Stimulated activated memory B cell treated with anti-CD40 and anti-IgM and Interleukin-4, amounts not matched to agents 10 μg/mL and 1 μg/mL and 100 μg/mL, for 72 hours (primary cell): Measurements from ENCODE around the gene AFDN.

Experiments used
- ATAC-seq: fragments of 150-1000 bp; cut with Tn5 transposase; 2 replicates; pipeline ENCODE4 v1.10.0; 2021
- H3K27ac Mint-ChIP-seq: one replicate; pipeline ENCODE4 v1.8.0; 2022; ENCODE audit warnings: mild to moderate bottlenecking, mixed read lengths
- H3K27me3 Mint-ChIP-seq: one replicate; pipeline ENCODE4 v1.8.0; 2022; ENCODE audit warnings: mixed read lengths
- H3K36me3 Mint-ChIP-seq: one replicate; pipeline ENCODE4 v1.8.0; 2022; ENCODE audit warnings: mixed read lengths
- H3K4me1 Mint-ChIP-seq: one replicate; pipeline ENCODE4 v1.8.0; 2022; ENCODE audit warnings: mixed read lengths
- H3K4me3 Mint-ChIP-seq: one replicate; pipeline ENCODE4 v1.8.0; 2022; ENCODE audit warnings: mild to moderate bottlenecking, moderate library complexity, mixed read lengths
- H3K9me3 Mint-ChIP-seq: one replicate; pipeline ENCODE4 v1.8.0; 2022; ENCODE audit warnings: mixed read lengths

The AFDN gene

GRCh38 chr6:167947716-167948115 lies 121.0 kb downstream of the AFDN start:
- H3K36me3 Mint-ChIP-seq = peaks cover 62% of the 10 kb centered on the region
- H3K27me3 Mint-ChIP-seq = no peaks in the 10 kb centered on the region
- no peaks in the 10 kb centered on the region for H3K4me1 Mint-ChIP-seq
- no peak overlapping the region for H3K27ac Mint-ChIP-seq
- no peak for ATAC-seq
- no peaks in the 10 kb centered on the region for H3K9me3 Mint-ChIP-seq
- H3K4me3 Mint-ChIP-seq = no peak overlapping the region

- Mint-ChIP-seq H3K4me1 (no peaks in the 10 kb centered on the region), H3K4me3 (no peak overlapping the region), H3K36me3 (peaks cover 56% of the 10 kb centered on the region), H3K27me3 (no peaks in the 10 kb centered on the region), H3K27ac (no peak overlapping the region), H3K9me3 (no peaks in the 10 kb centered on the region)
- no peak for ATAC-seq
Measured at GRCh38 chr6:167948716-167949115, 122.0 kb downstream of the AFDN start.

- Mint-ChIP-seq H3K4me3 (no peak overlapping the region), H3K36me3 (peaks cover 52% of the 10 kb centered on the region), H3K9me3 (no peaks in the 10 kb centered on the region), H3K27me3 (no peaks in the 10 kb centered on the region), H3K4me1 (no peaks in the 10 kb centered on the region), H3K27ac (no peak overlapping the region)
- no peak for ATAC-seq
Measured at GRCh38 chr6:167949121-167949684, 122.5 kb downstream of the AFDN start.

- Mint-ChIP-seq H3K4me1 (no peaks in the 10 kb centered on the region), H3K9me3 (no peaks in the 10 kb centered on the region), H3K27me3 (no peaks in the 10 kb centered on the region), H3K36me3 (peaks cover 57% of the 10 kb centered on the region), H3K27ac (no peak overlapping the region), H3K4me3 (no peak overlapping the region)
- ATAC-seq = no peak
Measured at GRCh38 chr6:167951781-167952511, 125.2 kb downstream of the AFDN start.

DNA sequence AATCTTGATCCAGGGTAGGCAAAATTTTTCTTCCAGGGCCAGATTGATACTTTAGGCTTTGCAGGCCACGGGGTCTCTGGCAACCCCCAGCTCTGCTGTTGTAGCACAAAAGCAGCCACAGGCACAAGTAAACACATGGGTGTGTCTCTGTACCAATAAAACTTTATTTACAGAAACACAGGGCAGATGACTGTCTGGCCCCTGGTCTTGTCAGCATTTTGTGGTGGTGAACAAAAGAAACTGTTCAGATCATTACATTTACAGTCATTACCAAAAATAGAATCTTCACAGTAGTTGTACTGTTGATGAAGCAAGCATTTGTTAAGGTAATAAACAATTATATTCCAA lies 125.8 kb downstream of the AFDN start:
- Mint-ChIP-seq H3K4me1 (no peaks in the 10 kb centered on the region), H3K9me3 (no peaks in the 10 kb centered on the region), H3K27me3 (no peaks in the 10 kb centered on the region), H3K27ac (no peak overlapping the region), H3K4me3 (no peak overlapping the region), H3K36me3 (peaks cover 61% of the 10 kb centered on the region)
- ATAC-seq = no peak

- peaks cover 58% of the 10 kb centered on the region for H3K36me3 Mint-ChIP-seq
- no peaks in the 10 kb centered on the region for H3K27me3 Mint-ChIP-seq
- no peaks in the 10 kb centered on the region for H3K4me1 Mint-ChIP-seq
- no peak overlapping the region for H3K4me3 Mint-ChIP-seq
- H3K9me3 Mint-ChIP-seq = no peaks in the 10 kb centered on the region
- no peak overlapping the region for H3K27ac Mint-ChIP-seq
- no peak for ATAC-seq
Measured at GRCh38 chr6:167953551-167953950, 126.8 kb downstream of the AFDN start.

DNA sequence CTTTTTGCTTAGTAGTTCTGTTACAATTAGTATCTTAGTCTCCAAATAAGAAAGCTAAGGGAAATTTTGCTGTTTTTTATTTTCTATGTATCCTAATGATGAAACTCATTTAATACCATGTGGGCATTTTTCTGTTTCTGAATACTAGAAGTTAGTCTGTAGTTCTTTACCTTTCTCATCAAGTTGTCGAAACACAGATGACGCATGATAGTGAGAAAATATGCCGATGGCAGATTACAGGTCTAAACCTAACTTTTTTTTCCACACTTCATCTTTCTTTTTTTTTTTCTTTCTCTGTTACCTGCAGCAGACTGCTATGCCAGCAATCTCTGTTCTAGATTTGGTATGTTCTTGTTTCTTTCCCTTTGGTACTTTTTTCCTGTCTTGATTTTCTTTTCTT lies 127.4 kb downstream of the AFDN start:
- Mint-ChIP-seq H3K4me1 (no peaks in the 10 kb centered on the region), H3K27ac (no peak overlapping the region), H3K9me3 (no peaks in the 10 kb centered on the region), H3K4me3 (no peak overlapping the region), H3K27me3 (no peaks in the 10 kb centered on the region), H3K36me3 (peaks cover 52% of the 10 kb centered on the region)
- ATAC-seq = no peak

- ATAC-seq = no peak
- Mint-ChIP-seq H3K36me3 (peaks cover 37% of the 10 kb centered on the region), H3K4me3 (no peak overlapping the region), H3K4me1 (no peaks in the 10 kb centered on the region), H3K9me3 (no peaks in the 10 kb centered on the region), H3K27ac (no peak overlapping the region), H3K27me3 (no peaks in the 10 kb centered on the region)
Measured at GRCh38 chr6:167956491-167956890, 129.8 kb downstream of the AFDN start.

- Mint-ChIP-seq H3K27ac (no peak overlapping the region), H3K4me1 (no peaks in the 10 kb centered on the region), H3K27me3 (no peaks in the 10 kb centered on the region), H3K36me3 (peaks cover 37% of the 10 kb centered on the region), H3K4me3 (no peak overlapping the region), H3K9me3 (no peaks in the 10 kb centered on the region)
- ATAC-seq = no peak
Measured at GRCh38 chr6:167956983-167957492, 130.3 kb downstream of the AFDN start.

DNA sequence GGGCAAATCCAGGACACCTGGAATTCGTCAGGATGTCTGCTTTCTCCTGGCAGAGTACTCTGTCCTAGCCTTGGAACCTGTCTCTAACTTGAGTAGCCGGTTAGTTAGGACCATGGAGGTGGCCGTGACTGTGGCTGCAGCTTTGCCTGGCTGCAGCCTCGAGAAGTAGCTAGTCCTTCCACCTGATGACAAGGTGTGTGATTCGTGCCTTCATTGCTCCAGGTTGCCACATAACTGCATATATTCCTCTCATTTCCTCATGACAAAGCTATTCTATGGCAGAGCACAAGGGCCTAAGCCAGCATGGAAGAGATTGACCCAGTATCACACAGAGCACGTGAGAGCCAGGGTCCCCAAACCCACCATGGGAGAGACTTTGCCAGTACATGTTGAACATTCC lies 130.9 kb downstream of the AFDN start:
- Mint-ChIP-seq H3K9me3 (no peaks in the 10 kb centered on the region), H3K36me3 (peaks cover 41% of the 10 kb centered on the region), H3K4me1 (no peaks in the 10 kb centered on the region), H3K4me3 (no peak overlapping the region), H3K27me3 (no peaks in the 10 kb centered on the region), H3K27ac (no peak overlapping the region)
- no peak for ATAC-seq

GRCh38 chr6:167960579-167960978 lies 133.9 kb downstream of the AFDN start:
- no peak overlapping the region for H3K27ac Mint-ChIP-seq
- no peaks in the 10 kb centered on the region for H3K27me3 Mint-ChIP-seq
- H3K4me1 Mint-ChIP-seq = no peaks in the 10 kb centered on the region
- H3K9me3 Mint-ChIP-seq = no peaks in the 10 kb centered on the region
- ATAC-seq = no peak
- H3K4me3 Mint-ChIP-seq = no peak overlapping the region
- peaks cover 56% of the 10 kb centered on the region for H3K36me3 Mint-ChIP-seq

DNA sequence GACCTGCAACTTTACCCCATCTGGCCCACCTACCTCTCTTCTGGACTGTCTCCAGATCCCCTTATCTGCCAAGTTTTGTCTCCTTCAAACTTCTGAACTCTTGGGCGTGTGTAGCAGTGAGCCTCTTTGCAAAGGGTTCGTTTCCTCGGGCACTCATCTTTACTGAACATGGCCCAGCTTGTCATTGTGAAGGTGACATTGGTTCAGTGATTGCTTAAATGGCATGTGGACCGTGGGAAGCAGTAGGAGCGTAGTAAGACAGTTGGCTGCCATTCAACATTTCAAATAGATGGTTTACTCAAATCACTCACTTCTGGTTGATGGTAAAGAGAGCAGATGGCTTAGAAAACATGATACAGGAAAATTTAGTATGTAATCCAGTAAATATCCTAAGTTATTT lies 136.0 kb downstream of the AFDN start:
- no peak for ATAC-seq
- Mint-ChIP-seq H3K9me3 (no peaks in the 10 kb centered on the region), H3K4me1 (no peaks in the 10 kb centered on the region), H3K36me3 (peaks cover 58% of the 10 kb centered on the region), H3K27me3 (no peaks in the 10 kb centered on the region), H3K4me3 (no peak overlapping the region), H3K27ac (no peak overlapping the region)

GRCh38 chr6:167963589-167964057 lies 136.9 kb downstream of the AFDN start:
- Mint-ChIP-seq H3K36me3 (peaks cover 61% of the 10 kb centered on the region), H3K27me3 (no peaks in the 10 kb centered on the region), H3K4me3 (no peak overlapping the region), H3K27ac (no peak overlapping the region), H3K9me3 (no peaks in the 10 kb centered on the region), H3K4me1 (no peaks in the 10 kb centered on the region)
- ATAC-seq = no peak

GRCh38 chr6:167965592-167966539 lies 139.2 kb downstream of the AFDN start:
- Mint-ChIP-seq H3K36me3 (peaks cover 72% of the 10 kb centered on the region), H3K27me3 (no peaks in the 10 kb centered on the region), H3K4me3 (no peak overlapping the region), H3K4me1 (no peaks in the 10 kb centered on the region), H3K27ac (no peak overlapping the region), H3K9me3 (no peaks in the 10 kb centered on the region)
- no peak for ATAC-seq

GRCh38 chr6:167966540-167966905 lies 139.8 kb downstream of the AFDN start:
- Mint-ChIP-seq H3K9me3 (no peaks in the 10 kb centered on the region), H3K27me3 (no peaks in the 10 kb centered on the region), H3K36me3 (peaks cover 72% of the 10 kb centered on the region), H3K4me1 (no peaks in the 10 kb centered on the region), H3K4me3 (no peak overlapping the region), H3K27ac (no peak overlapping the region)
- ATAC-seq = no peak
